ENCODE data around the gene RAE1. TPM values are rescaled to one million over a fixed set of nuclear protein-coding genes. Genes with fewer than 3 reads are reported as not detected.

Gene RAE1
- total RNA-seq, 1 donor from 2014 or later, result 21.1 TPM

DNA sequence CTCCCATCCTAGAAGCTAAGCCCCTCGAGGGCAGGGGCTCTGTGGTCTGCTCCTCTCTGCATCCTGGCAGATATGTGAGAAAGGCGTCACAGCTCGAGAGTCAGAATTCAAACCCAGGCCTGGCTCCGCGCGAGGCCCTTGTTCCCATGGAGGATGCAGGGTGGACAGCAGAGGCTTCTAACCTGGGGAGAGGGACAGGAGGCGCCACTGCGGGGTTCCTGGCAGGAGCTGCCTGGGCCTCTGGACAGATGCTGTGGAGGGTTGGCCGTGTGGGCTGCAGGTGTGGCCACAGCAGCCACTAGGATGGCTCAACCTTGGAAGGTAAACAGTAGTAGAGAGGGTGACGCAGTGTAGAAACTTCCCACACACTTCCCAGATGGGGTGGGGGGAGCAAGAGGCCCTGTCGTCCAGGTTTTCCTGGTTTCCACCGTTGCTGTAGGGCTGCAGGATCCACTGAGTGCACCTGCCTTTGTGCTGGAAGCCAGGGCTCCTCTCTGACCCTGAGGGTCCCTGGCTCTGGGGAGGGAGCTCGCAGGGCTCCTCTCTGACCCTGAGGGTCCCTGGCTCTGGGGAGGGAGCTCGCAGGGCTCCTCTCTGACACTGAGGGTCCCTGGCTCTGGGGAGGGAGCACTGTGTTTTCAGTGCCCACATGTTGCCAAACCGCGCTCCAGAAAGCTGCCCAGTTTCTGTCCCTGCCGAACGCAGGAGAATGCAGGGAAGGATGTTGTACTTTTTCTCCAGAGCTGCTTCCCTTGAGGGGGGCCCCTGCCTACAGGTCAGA, 54.4 kb downstream of the RAE1 start:
- TF ChIP-seq POLR2A (IDR thresholded peaks at IDR 0.05), result no peak
- TF ChIP-seq POLR2AphosphoS5 (IDR thresholded peaks at IDR 0.05; ENCODE audit: insufficient read depth in 1 of 2, low read depth in 1 of 2), result no peak
- TF ChIP-seq, protein P1, sequence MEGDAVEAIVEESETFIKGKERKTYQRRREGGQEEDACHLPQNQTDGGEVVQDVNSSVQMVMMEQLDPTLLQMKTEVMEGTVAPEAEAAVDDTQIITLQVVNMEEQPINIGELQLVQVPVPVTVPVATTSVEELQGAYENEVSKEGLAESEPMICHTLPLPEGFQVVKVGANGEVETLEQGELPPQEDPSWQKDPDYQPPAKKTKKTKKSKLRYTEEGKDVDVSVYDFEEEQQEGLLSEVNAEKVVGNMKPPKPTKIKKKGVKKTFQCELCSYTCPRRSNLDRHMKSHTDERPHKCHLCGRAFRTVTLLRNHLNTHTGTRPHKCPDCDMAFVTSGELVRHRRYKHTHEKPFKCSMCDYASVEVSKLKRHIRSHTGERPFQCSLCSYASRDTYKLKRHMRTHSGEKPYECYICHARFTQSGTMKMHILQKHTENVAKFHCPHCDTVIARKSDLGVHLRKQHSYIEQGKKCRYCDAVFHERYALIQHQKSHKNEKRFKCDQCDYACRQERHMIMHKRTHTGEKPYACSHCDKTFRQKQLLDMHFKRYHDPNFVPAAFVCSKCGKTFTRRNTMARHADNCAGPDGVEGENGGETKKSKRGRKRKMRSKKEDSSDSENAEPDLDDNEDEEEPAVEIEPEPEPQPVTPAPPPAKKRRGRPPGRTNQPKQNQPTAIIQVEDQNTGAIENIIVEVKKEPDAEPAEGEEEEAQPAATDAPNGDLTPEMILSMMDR (IDR thresholded peaks at IDR 0.05), result no peak
- no peaks in the 10 kb centered on the region for H3K9me3 ChIP-seq
- intact Hi-C loops (cut with DNase I), result no loop called here
- DNase-seq (ENCODE audit: extremely low spot score in 2 of 2), result no peak
- peaks cover 0 to 25% of the 10 kb centered on the region in 2 donors for H3K36me3 ChIP-seq
- H3K27ac ChIP-seq, result no peak overlapping the region
- H3K4me3 ChIP-seq, result no peak overlapping the region
- H3K4me1 ChIP-seq, result peaks cover 4% of the 10 kb centered on the region
- H3K27me3 ChIP-seq, result no peaks in the 10 kb centered on the region

DNA sequence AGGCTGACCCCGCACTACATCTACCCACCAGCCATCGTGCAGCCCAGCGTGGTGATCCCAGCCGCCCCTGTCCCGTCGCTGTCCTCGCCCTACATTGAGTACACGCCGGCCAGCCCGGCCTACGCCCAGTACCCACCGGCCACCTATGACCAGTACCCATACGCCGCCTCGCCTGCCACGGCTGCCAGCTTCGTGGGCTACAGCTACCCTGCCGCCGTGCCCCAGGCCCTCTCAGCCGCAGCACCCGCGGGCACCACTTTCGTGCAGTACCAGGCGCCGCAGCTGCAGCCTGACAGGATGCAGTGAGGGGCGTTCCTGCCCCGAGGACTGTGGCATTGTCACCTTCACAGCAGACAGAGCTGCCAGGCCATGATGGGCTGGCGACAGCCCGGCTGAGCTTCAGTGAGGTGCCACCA, 56.5 kb downstream of the RAE1 start:
- no peak for DNase-seq (ENCODE audit: extremely low spot score in 2 of 2)
- Histone ChIP-seq H3K27me3 (no peaks in the 10 kb centered on the region), H3K36me3 (peaks cover 0 to 25% of the 10 kb centered on the region in 2 donors), H3K4me3 (no peak overlapping the region), H3K4me1 (no peaks in the 10 kb centered on the region), H3K9me3 (no peaks in the 10 kb centered on the region), H3K27ac (no peak overlapping the region)
- TF ChIP-seq POLR2AphosphoS5 (IDR thresholded peaks at IDR 0.05; ENCODE audit: insufficient read depth in 1 of 2, low read depth in 1 of 2) (no peak), POLR2A (IDR thresholded peaks at IDR 0.05) (no peak)
- TF ChIP-seq, protein P1 (IDR thresholded peaks at IDR 0.05), result no peak
- intact Hi-C loops (cut with DNase I), result no loop called here

DNA sequence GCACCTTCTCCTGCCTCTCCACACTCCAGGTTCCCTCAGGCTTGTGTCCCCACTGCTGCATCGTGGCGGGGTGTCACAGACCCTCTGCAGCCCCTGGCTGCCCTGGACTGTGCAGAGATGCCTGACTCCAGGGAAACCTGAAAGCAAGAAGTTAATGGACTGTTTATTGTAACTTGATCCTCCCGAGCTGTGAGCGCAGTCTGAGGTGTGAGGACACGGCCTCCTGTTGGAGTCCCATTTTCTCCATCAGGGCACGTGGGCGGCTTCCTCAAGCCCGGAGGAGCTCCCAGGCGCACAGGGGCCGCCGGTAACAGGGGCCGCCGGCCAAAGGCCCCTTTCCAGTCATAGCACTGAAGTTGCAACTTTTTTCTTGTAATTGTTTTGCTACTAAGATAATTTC, 57.1 kb downstream of the RAE1 start:
- H3K9me3 ChIP-seq, result no peaks in the 10 kb centered on the region
- H3K27ac ChIP-seq, result no peak overlapping the region
- H3K4me3 ChIP-seq, result no peak overlapping the region
- TF ChIP-seq, protein P1 (IDR thresholded peaks at IDR 0.05), result no peak
- TF ChIP-seq POLR2A (IDR thresholded peaks at IDR 0.05), result no peak
- no peak for TF ChIP-seq POLR2AphosphoS5 (IDR thresholded peaks at IDR 0.05; ENCODE audit: insufficient read depth in 1 of 2, low read depth in 1 of 2)
- peaks cover 0 to 25% of the 10 kb centered on the region in 2 donors for H3K36me3 ChIP-seq
- no peaks in the 10 kb centered on the region for H3K4me1 ChIP-seq
- DNase-seq (ENCODE audit: extremely low spot score in 2 of 2), result no peak
- H3K27me3 ChIP-seq, result no peaks in the 10 kb centered on the region
- intact Hi-C loops (cut with DNase I), result no loop called here

DNA sequence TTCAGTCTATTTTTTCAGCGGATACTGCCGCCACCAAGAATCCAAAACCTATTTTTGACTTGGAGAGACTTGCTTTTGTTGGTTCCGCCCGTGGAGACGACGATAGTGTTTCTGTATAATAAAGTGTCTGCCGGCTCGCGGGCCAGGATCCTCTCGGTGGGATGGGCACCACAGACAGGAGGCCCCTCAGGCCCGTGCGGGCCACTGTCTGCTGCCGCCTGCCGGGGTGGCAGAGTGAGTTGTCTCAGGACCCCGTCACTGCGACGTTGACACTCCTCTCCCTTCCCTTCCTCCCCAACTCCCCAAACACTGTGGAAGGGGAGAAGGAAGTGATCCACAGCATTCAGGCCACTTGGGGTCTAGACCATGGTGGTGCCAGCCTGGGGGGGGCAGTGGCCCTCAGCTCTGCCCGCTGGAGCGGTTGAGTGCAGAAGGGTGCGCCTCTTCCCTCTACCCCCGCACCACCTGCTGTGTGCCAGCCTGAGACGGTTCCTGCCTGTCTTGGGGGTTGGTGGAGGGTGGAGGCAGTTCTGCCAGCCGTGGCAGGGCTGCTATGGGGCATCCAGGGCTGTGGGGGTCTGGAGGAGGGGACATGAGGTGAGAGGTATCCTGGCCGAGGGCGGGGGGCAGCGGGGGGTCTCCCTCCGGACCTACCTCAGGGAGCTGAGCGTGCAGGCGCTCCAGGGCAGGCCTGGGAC, 57.6 kb downstream of the RAE1 start:
- Histone ChIP-seq H3K27me3 (no peaks in the 10 kb centered on the region), H3K9me3 (no peaks in the 10 kb centered on the region), H3K4me3 (no peak overlapping the region), H3K4me1 (no peaks in the 10 kb centered on the region), H3K27ac (no peak overlapping the region), H3K36me3 (peaks cover 0 to 25% of the 10 kb centered on the region in 2 donors)
- intact Hi-C loops (cut with DNase I), result no loop called here
- TF ChIP-seq POLR2A (IDR thresholded peaks at IDR 0.05), result no peak
- TF ChIP-seq POLR2AphosphoS5 (IDR thresholded peaks at IDR 0.05; ENCODE audit: insufficient read depth in 1 of 2, low read depth in 1 of 2), result no peak
- TF ChIP-seq, protein P1 (IDR thresholded peaks at IDR 0.05), result no peak
- DNase-seq (ENCODE audit: extremely low spot score in 2 of 2), result no peak

DNA sequence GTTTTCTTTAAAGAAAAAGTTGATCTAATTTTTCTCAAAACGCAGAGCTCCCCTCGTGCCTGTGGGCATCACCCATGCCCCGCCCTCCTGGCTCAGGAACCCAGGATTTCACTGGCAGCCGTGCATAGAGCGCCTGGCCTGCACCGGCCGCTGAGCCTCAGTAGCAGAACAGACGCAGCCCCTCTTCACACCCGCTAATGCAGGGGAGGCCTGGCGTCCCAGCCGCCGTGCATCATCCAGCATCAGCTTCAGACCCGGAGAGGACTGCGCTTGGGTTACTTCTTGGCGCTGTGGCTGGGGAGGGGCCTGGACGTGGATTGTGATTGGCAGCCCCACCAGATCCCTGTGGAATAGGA, 58.2 kb downstream of the RAE1 start:
- H3K36me3 ChIP-seq, result peaks cover 0 to 25% of the 10 kb centered on the region in 2 donors
- DNase-seq (ENCODE audit: extremely low spot score in 2 of 2), result no peak
- no peaks in the 10 kb centered on the region for H3K9me3 ChIP-seq
- H3K27ac ChIP-seq, result no peak overlapping the region
- H3K4me1 ChIP-seq, result no peaks in the 10 kb centered on the region
- H3K4me3 ChIP-seq, result no peak overlapping the region
- no peak for TF ChIP-seq POLR2A (IDR thresholded peaks at IDR 0.05)
- no peak for TF ChIP-seq POLR2AphosphoS5 (IDR thresholded peaks at IDR 0.05; ENCODE audit: insufficient read depth in 1 of 2, low read depth in 1 of 2)
- TF ChIP-seq, protein P1 (IDR thresholded peaks at IDR 0.05), result no peak
- intact Hi-C loops (cut with DNase I), result no loop called here
- no peaks in the 10 kb centered on the region for H3K27me3 ChIP-seq

Measured in vagina (tissue), 2 donors.